ENCODE measurements around the gene GIPR. TPM values are rescaled to one million over a fixed set of nuclear protein-coding genes. Genes with fewer than 3 reads are reported as not detected.

GIPR gene
- total and polyA plus RNA-seq, 2 of the 13 experiments (the other 11 are each of a cell fraction or from before 2014, with no cell fraction given), result 0.15 to 1.2 TPM

DNA sequence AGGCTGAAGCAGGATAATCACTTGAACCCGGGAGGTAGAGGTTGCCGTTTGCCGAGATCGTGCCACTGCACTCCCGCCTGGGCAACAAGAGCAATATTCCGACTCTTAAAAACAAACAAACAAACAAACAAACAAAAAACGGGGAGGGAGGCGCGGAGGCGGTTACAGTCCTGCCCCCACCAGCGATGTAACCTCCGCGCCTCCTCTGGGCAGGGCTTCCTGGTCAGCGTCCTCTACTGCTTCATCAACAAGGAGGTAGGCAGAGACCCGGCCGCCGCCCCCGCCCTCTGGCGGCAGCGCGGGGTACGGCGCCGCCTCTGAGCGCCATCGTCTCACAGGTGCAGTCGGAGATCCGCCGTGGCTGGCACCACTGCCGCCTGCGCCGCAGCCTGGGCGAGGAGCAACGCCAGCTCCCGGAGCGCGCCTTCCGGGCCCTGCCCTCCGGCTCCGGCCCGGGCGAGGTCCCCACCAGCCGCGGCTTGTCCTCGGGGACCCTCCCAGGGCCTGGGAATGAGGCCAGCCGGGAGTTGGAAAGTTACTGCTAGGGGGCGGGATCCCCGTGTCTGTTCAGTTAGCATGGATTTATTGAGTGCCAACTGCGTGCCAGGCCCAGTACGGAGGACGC lies 13.5 kb downstream of the GIPR start (continued):
- TF ChIP-seq, protein P1, sequence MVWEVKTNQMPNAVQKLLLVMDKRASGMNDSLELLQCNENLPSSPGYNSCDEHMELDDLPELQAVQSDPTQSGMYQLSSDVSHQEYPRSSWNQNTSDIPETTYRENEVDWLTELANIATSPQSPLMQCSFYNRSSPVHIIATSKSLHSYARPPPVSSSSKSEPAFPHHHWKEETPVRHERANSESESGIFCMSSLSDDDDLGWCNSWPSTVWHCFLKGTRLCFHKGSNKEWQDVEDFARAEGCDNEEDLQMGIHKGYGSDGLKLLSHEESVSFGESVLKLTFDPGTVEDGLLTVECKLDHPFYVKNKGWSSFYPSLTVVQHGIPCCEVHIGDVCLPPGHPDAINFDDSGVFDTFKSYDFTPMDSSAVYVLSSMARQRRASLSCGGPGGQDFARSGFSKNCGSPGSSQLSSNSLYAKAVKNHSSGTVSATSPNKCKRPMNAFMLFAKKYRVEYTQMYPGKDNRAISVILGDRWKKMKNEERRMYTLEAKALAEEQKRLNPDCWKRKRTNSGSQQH (CRISPR knock-in tag; IDR thresholded peaks at IDR 0.05; ENCODE audit: low read depth), result 0 out of 2 replicates have a peak, but pooled peaks have one; percentile 51
- TF ChIP-seq ZNF737 (CRISPR knock-in tag; IDR thresholded peaks at IDR 0.05; ENCODE audit: borderline replicate concordance) (no peak), SAFB2 (CRISPR knock-in tag; IDR thresholded peaks at IDR 0.05; ENCODE audit: borderline replicate concordance, low read depth) (peak; percentile 76; the same call in 1 of the 2 replicates), GABPB1 (CRISPR knock-in tag; IDR thresholded peaks at IDR 0.05) (peak; percentile 75; the same call in 1 of the 2 replicates), RAD21 (CRISPR knock-in tag; IDR thresholded peaks at IDR 0.05) (peak; percentile 87), ZNF564 (CRISPR knock-in tag; IDR thresholded peaks at IDR 0.05) (0 out of 2 replicates have a peak, but pooled peaks have one; percentile 44), DMAP1 (CRISPR knock-in tag; IDR thresholded peaks at IDR 0.05) (no peak), ZBTB42 (CRISPR knock-in tag; IDR thresholded peaks at IDR 0.05) (no peak), MTA1 (CRISPR knock-in tag; IDR thresholded peaks at IDR 0.05; ENCODE audit: borderline replicate concordance) (no peak), MTA3 (CRISPR knock-in tag; IDR thresholded peaks at IDR 0.05) (no peak), SOX13 (IDR thresholded peaks at IDR 0.05) (no peak), SOX13 (CRISPR knock-in tag; conservative IDR thresholded peaks at IDR 0.05 in 1 of 2, IDR thresholded peaks at IDR 0.05 in 1 of 2) (peak in 1 of 2 experiments; percentile 41; a peak in 1 of 4 replicates), MEIS1 (CRISPR knock-in tag; IDR thresholded peaks at IDR 0.05; ENCODE audit: borderline replicate concordance) (0 out of 2 replicates have a peak, but pooled peaks have one; percentile 24)
- TF ChIP-seq, protein P2, sequence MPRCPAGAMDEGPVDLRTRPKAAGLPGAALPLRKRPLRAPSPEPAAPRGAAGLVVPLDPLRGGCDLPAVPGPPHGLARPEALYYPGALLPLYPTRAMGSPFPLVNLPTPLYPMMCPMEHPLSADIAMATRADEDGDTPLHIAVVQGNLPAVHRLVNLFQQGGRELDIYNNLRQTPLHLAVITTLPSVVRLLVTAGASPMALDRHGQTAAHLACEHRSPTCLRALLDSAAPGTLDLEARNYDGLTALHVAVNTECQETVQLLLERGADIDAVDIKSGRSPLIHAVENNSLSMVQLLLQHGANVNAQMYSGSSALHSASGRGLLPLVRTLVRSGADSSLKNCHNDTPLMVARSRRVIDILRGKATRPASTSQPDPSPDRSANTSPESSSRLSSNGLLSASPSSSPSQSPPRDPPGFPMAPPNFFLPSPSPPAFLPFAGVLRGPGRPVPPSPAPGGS (CRISPR knock-in tag; IDR thresholded peaks at IDR 0.05), result no peak
- TF ChIP-seq, protein P3, sequence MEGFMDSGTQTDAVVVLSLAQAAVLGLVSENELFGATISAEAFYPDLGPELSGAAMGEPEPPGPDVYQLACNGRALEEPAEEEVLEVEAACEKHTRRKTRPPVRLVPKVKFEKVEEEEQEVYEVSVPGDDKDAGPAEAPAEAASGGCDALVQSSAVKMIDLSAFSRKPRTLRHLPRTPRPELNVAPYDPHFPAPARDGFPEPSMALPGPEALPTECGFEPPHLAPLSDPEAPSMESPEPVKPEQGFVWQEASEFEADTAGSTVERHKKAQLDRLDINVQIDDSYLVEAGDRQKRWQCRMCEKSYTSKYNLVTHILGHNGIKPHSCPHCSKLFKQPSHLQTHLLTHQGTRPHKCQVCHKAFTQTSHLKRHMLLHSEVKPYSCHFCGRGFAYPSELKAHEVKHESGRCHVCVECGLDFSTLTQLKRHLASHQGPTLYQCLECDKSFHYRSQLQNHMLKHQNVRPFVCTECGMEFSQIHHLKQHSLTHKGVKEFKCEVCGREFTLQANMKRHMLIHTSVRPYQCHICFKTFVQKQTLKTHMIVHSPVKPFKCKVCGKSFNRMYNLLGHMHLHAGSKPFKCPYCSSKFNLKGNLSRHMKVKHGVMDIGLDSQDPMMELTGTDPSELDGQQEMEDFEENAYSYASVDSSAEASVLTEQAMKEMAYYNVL (CRISPR knock-in tag; IDR thresholded peaks at IDR 0.05; ENCODE audit: borderline replicate concordance), result peak; percentile 66; the same call in 1 of the 2 replicates
- TF ChIP-seq, protein P4, sequence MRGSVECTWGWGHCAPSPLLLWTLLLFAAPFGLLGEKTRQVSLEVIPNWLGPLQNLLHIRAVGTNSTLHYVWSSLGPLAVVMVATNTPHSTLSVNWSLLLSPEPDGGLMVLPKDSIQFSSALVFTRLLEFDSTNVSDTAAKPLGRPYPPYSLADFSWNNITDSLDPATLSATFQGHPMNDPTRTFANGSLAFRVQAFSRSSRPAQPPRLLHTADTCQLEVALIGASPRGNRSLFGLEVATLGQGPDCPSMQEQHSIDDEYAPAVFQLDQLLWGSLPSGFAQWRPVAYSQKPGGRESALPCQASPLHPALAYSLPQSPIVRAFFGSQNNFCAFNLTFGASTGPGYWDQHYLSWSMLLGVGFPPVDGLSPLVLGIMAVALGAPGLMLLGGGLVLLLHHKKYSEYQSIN (CRISPR knock-in tag; IDR thresholded peaks at IDR 0.05; ENCODE audit: borderline replicate concordance), result no peak
- TF ChIP-seq, protein P5, sequence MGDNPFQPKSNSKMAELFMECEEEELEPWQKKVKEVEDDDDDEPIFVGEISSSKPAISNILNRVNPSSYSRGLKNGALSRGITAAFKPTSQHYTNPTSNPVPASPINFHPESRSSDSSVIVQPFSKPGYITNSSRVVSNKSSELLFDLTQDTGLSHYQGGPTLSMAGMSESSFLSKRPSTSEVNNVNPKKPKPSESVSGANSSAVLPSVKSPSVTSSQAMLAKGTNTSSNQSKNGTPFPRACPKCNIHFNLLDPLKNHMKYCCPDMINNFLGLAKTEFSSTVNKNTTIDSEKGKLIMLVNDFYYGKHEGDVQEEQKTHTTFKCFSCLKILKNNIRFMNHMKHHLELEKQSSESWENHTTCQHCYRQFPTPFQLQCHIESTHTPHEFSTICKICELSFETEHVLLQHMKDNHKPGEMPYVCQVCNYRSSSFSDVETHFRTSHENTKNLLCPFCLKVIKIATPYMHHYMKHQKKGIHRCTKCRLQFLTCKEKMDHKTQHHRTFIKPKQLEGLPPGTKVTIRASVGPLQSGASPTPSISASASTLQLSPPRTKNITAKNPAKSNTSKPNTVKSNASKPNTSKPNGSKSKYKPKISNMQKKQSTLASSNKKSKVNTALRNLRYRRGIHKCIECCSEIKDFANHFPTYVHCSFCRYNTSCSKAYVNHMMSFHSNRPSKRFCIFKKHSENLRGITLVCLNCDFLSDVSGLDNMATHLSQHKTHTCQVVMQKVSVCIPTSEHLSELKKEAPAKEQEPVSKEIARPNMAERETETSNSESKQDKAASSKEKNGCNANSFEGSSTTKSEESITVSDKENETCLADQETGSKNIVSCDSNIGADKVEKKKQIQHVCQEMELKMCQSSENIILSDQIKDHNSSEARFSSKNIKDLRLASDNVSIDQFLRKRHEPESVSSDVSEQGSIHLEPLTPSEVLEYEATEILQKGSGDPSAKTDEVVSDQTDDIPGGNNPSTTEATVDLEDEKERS (CRISPR knock-in tag; IDR thresholded peaks at IDR 0.05), result no peak
- TF ChIP-seq, protein P6, sequence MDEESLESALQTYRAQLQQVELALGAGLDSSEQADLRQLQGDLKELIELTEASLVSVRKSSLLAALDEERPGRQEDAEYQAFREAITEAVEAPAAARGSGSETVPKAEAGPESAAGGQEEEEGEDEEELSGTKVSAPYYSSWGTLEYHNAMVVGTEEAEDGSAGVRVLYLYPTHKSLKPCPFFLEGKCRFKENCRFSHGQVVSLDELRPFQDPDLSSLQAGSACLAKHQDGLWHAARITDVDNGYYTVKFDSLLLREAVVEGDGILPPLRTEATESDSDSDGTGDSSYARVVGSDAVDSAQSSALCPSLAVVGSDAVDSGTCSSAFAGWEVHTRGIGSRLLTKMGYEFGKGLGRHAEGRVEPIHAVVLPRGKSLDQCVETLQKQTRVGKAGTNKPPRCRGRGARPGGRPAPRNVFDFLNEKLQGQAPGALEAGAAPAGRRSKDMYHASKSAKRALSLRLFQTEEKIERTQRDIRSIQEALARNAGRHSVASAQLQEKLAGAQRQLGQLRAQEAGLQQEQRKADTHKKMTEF (CRISPR knock-in tag; IDR thresholded peaks at IDR 0.05), result peak; percentile 72
